ENCODE measurements around the gene GTF2H2C.
"Not testable (repeated sequence)": the region's sequence is repeated elsewhere in the genome, so short reads cannot be mapped to it uniquely, and the experiment has no call there.

GTF2H2C gene

GRCh38 chr5:69559908-69560330 is at the start of gene GTF2H2C:
TSS of gene GTF2H2C (plus strand) at chr5:69560191. CDS start at chr5:69565133, 4,942 bp downstream.
- not testable (repeated sequence) for DNase-seq

- no peak for DNase-seq
Observed at GRCh38 chr5:69510694-69511093, 49.3 kb upstream of the GTF2H2C start.

GRCh38 chr5:69512740-69513260 is 47.2 kb upstream of the GTF2H2C start:
- DNase-seq = no peak

- not testable (repeated sequence) for DNase-seq
Observed at GRCh38 chr5:69515570-69515969, 44.4 kb upstream of the GTF2H2C start.

- DNase-seq = no peak
Observed at GRCh38 chr5:69516769-69517168, 43.2 kb upstream of the GTF2H2C start.

GRCh38 chr5:69517763-69518212 is 42.2 kb upstream of the GTF2H2C start:
- DNase-seq = no peak

GRCh38 chr5:69519285-69519684 is 40.7 kb upstream of the GTF2H2C start:
- DNase-seq = no peak

GRCh38 chr5:69522035-69522434 is 38.0 kb upstream of the GTF2H2C start:
- no peak for DNase-seq

- no peak for DNase-seq
Observed at GRCh38 chr5:69525490-69525889, 34.5 kb upstream of the GTF2H2C start.

- no peak for DNase-seq
Observed at GRCh38 chr5:69526660-69527059, 33.3 kb upstream of the GTF2H2C start.

- no peak for DNase-seq
Observed at GRCh38 chr5:69527128-69527770, 32.7 kb upstream of the GTF2H2C start.

GRCh38 chr5:69528035-69528434 is 32.0 kb upstream of the GTF2H2C start:
- DNase-seq = no peak

GRCh38 chr5:69528609-69529008 is 31.4 kb upstream of the GTF2H2C start:
- no peak for DNase-seq

- no peak for DNase-seq
Observed at GRCh38 chr5:69530561-69531405, 29.2 kb upstream of the GTF2H2C start.

- no peak for DNase-seq
Observed at GRCh38 chr5:69531406-69531801, 28.6 kb upstream of the GTF2H2C start.

- not testable (repeated sequence) for DNase-seq
Observed at GRCh38 chr5:69537911-69538310, 22.1 kb upstream of the GTF2H2C start.

GRCh38 chr5:69538735-69539134 is 21.3 kb upstream of the GTF2H2C start:
- not testable (repeated sequence) for DNase-seq

GRCh38 chr5:69541347-69541746 is 18.6 kb upstream of the GTF2H2C start:
- DNase-seq = not testable (repeated sequence)

GRCh38 chr5:69542838-69543618 is 17.0 kb upstream of the GTF2H2C start:
- DNase-seq = not testable (repeated sequence)

GRCh38 chr5:69544602-69545001 is 15.4 kb upstream of the GTF2H2C start:
- not testable (repeated sequence) for DNase-seq

- DNase-seq = not testable (repeated sequence)
Observed at GRCh38 chr5:69560587-69561431, 818 bp downstream of the GTF2H2C start.

GRCh38 chr5:69566172-69566571 is 6.2 kb downstream of the GTF2H2C start:
- DNase-seq = not testable (repeated sequence)
